ENCODE measurements around the gene CLPSL2. TPM values are rescaled to one million over a fixed set of nuclear protein-coding genes. Genes with fewer than 3 reads are reported as not detected.

Gene CLPSL2
- total and polyA plus RNA-seq, 2 donors (not counting 1 experiment from before 2014, with no cell fraction given): not detected

DNA sequence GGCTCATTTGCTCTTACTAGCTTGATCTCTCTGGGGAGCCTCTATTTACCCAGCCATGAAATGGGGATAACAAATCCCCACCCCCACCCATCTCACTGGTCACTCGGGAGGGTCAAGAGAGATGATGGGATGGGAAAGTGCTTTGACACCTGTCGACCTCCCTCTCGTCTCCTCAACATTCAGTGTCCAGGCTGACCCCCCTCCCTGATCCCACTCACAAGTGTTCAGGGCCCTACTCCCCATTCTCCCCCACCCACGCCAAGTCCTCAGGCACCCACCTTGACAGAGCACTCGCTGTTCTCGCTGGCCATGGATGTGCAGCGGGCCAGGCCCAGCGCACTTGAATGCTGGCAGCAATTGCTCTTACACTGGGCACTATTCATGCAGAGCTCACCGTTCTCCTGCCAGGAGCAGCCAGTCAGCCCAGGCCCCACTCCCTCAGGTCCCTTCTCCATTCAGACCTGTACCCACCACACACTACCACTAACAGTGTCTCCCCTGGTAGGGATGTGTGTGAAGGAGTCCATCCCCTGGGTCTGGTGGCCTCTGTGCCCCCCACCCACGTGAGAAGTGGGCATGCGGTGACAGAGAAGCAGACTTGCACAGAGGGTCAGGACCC is 19.2 kb downstream of the CLPSL2 start:
- Histone ChIP-seq H3K9ac (ENCODE audit: low read length) (no peak overlapping the region), H3K4me2 (replicated peaks; ENCODE audit: low read depth, low read length, poor library complexity, severe bottlenecking) (no peak overlapping the region), H3K27me3 (replicated peaks in 1 of 4; ENCODE audit: control extremely low read depth in 1 of 4, control insufficient read depth in 3 of 4, insufficient read depth in 4 of 4, low read length in 3 of 4) (peaks cover 0 to 17% (median 0%) of the 10 kb centered on the region in 4 experiments), H3K36me3 (replicated peaks in 1 of 2; ENCODE audit: control extremely low read depth in 1 of 2, control insufficient read depth in 1 of 2, extremely low read depth in 1 of 2, insufficient read depth in 2 of 2, low read length in 1 of 2) (no peaks in the 10 kb centered on the region), H3K27ac (ENCODE audit: low read length in 2 of 2) (no peak overlapping the region), H2AFZ (ENCODE audit: insufficient read depth, low read depth, low read length, poor library complexity, severe bottlenecking) (no peak overlapping the region), H3K4me3 (ENCODE audit: control extremely low read depth in 1 of 5, extremely low read depth in 1 of 5, insufficient read depth in 1 of 5, low read depth in 2 of 5, low read length in 4 of 5) (no peak overlapping the region), H3K9me3 (ENCODE audit: control extremely low read depth in 1 of 3, control insufficient read depth in 2 of 3, insufficient read depth in 1 of 3, low read length in 2 of 3) (no peaks in the 10 kb centered on the region), H4K20me1 (ENCODE audit: control insufficient read depth, insufficient read depth, low read length, poor library complexity, severe bottlenecking) (no peaks in the 10 kb centered on the region), H3K4me1 (ENCODE audit: control insufficient read depth in 2 of 2, insufficient read depth in 2 of 2, low read length in 2 of 2) (no peaks in the 10 kb centered on the region), H3K79me2 (ENCODE audit: control insufficient read depth, insufficient read depth, low read length) (no peaks in the 10 kb centered on the region)
- no peak for TF ChIP-seq EZH2 (IDR thresholded peaks at IDR 0.05; ENCODE audit: borderline replicate concordance, insufficient read depth, low read depth, low read length, poor library complexity, severe bottlenecking)
- TF ChIP-seq, protein P1, sequence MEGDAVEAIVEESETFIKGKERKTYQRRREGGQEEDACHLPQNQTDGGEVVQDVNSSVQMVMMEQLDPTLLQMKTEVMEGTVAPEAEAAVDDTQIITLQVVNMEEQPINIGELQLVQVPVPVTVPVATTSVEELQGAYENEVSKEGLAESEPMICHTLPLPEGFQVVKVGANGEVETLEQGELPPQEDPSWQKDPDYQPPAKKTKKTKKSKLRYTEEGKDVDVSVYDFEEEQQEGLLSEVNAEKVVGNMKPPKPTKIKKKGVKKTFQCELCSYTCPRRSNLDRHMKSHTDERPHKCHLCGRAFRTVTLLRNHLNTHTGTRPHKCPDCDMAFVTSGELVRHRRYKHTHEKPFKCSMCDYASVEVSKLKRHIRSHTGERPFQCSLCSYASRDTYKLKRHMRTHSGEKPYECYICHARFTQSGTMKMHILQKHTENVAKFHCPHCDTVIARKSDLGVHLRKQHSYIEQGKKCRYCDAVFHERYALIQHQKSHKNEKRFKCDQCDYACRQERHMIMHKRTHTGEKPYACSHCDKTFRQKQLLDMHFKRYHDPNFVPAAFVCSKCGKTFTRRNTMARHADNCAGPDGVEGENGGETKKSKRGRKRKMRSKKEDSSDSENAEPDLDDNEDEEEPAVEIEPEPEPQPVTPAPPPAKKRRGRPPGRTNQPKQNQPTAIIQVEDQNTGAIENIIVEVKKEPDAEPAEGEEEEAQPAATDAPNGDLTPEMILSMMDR (IDR thresholded peaks at IDR 0.05): no peak
- H3K27me3 Mint-ChIP-seq: peaks cover 12% of the 10 kb centered on the region
- H3K4me1 Mint-ChIP-seq: no peaks in the 10 kb centered on the region
- intact Hi-C loops (cut with micrococcal nuclease): no loop called here
- DNase-seq: no peak
- no peak for ATAC-seq (ENCODE audit: low read depth)
- no peak overlapping the region for H3K27ac Mint-ChIP-seq
- POLR2A ChIA-PET: no interaction called here
- no peak overlapping the region for H3K4me3 Mint-ChIP-seq
- CTCF ChIA-PET: no interaction called here
- H3K9me3 Mint-ChIP-seq (ENCODE audit: insufficient read depth): no peaks in the 10 kb centered on the region
- 91% methylated on average over 10 of the region's 11 CpGs for WGBS (ENCODE audit: insufficient coverage)

DNA sequence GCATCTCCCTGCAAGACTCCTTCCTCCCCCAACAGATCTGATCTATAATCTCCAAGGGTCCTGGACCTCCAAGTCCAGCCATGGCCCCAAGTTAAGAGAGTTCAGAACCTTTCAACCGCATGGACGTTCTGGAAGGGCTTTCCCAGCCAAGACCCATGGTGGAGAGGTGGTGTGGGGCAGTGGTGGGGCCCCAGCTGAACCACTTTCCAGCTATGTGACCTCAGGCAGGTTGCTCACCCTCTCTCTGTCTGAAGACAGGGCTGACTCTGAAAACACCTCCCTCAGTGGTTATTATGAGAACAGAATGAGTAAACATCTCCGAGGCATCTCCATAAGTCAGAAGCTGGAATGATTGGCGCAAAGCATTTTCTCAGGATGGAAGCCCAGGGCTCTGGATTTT is 19.8 kb downstream of the CLPSL2 start:
- 76% methylated on average over 4 of the region's 4 CpGs for WGBS (ENCODE audit: insufficient coverage)
- H3K4me3 ChIP-seq (ENCODE audit: control extremely low read depth in 1 of 5, extremely low read depth in 1 of 5, insufficient read depth in 1 of 5, low read depth in 2 of 5, low read length in 4 of 5): no peak overlapping the region
- H4K20me1 ChIP-seq (ENCODE audit: control insufficient read depth, insufficient read depth, low read length, poor library complexity, severe bottlenecking): no peaks in the 10 kb centered on the region
- peaks cover 11% of the 10 kb centered on the region for H3K27me3 Mint-ChIP-seq
- no peaks in the 10 kb centered on the region for H3K36me3 ChIP-seq (replicated peaks in 1 of 2; ENCODE audit: control extremely low read depth in 1 of 2, control insufficient read depth in 1 of 2, extremely low read depth in 1 of 2, insufficient read depth in 2 of 2, low read length in 1 of 2)
- H3K27me3 ChIP-seq (replicated peaks in 1 of 4; ENCODE audit: control extremely low read depth in 1 of 4, control insufficient read depth in 3 of 4, insufficient read depth in 4 of 4, low read length in 3 of 4): peaks cover 0 to 17% (median 0%) of the 10 kb centered on the region in 4 experiments
- ATAC-seq (ENCODE audit: low read depth) (no peak), DNase-seq (no peak)
- H3K9me3 ChIP-seq (ENCODE audit: control extremely low read depth in 1 of 3, control insufficient read depth in 2 of 3, insufficient read depth in 1 of 3, low read length in 2 of 3): no peaks in the 10 kb centered on the region
- ChIA-PET CTCF (no interaction called here), POLR2A (no interaction called here)
- no peak overlapping the region for H2AFZ ChIP-seq (ENCODE audit: insufficient read depth, low read depth, low read length, poor library complexity, severe bottlenecking)
- no peak overlapping the region for H3K27ac ChIP-seq (ENCODE audit: low read length in 2 of 2)
- H3K27ac Mint-ChIP-seq: no peak overlapping the region
- no peak overlapping the region for H3K9ac ChIP-seq (ENCODE audit: low read length)
- H3K4me2 ChIP-seq (replicated peaks; ENCODE audit: low read depth, low read length, poor library complexity, severe bottlenecking): no peak overlapping the region
- H3K9me3 Mint-ChIP-seq (ENCODE audit: insufficient read depth): no peaks in the 10 kb centered on the region
- H3K4me3 Mint-ChIP-seq: no peak overlapping the region
- H3K79me2 ChIP-seq (ENCODE audit: control insufficient read depth, insufficient read depth, low read length): no peaks in the 10 kb centered on the region
- H3K4me1 Mint-ChIP-seq: no peaks in the 10 kb centered on the region
- no peaks in the 10 kb centered on the region for H3K4me1 ChIP-seq (ENCODE audit: control insufficient read depth in 2 of 2, insufficient read depth in 2 of 2, low read length in 2 of 2)
- intact Hi-C loops (cut with micrococcal nuclease): no loop called here
- TF ChIP-seq, protein P1 (IDR thresholded peaks at IDR 0.05): no peak
